Caco-2 (cell line): ENCODE results near the gene ZNF778. TPM values are rescaled to one million over a fixed set of nuclear protein-coding genes. Genes with fewer than 3 reads are reported as not detected.

Experiments
- BruUV-seq: library from RNA; stranded (reverse); fragments of 400-500 nt; replicated peaks from 2 replicates; lab custom pipeline; 2021; lab: Mats Ljungman, UMichigan
- CTCF ChIA-PET: fragments of 300-600 bp; sonication (Branson Sonifier 250); formaldehyde crosslinking; loops from one replicate; lab custom pipeline; 2022; ENCODE audit warnings: antibody characterized with exemption; lab: Charles Lee
- POLR2A ChIA-PET: fragments of 300-600 bp; sonication (Branson Sonifier 250); formaldehyde crosslinking; loops from one replicate; lab custom pipeline; 2022; ENCODE audit warnings: antibody characterized with exemption; lab: Charles Lee
- DNase-seq, 2 experiments: peaks; one replicate each; pipeline versions ENCODE4 v3.0.0 to v3.0.0-alpha.2; 2020 to 2022
- H3K27me3 ChIP-seq: replicated peaks from 2 replicates; pipeline ENCODE4 v1.6.0; 2011; ENCODE audit warnings: low read length; ENCODE audit not compliant: control insufficient read depth, insufficient read depth
- H3K36me3 ChIP-seq: 2 replicates; pipeline ENCODE4 v1.5.1; 2011; ENCODE audit warnings: low read length; ENCODE audit not compliant: control insufficient read depth, insufficient read depth
- H3K4me1 ChIP-seq: fragments of 250-450 bp; sonication (Bioruptor Pico); 2 replicates; pipeline ENCODE4 v1.5.1; 2020; ENCODE audit warnings: mild to moderate bottlenecking
- H3K4me3 ChIP-seq: 2 replicates; pipeline ENCODE4 v1.5.1; 2011; ENCODE audit warnings: low read depth, mild to moderate bottlenecking, control low read depth, low read length
- H3K9me3 ChIP-seq: fragments of 250-450 bp; sonication (Bioruptor Pico); 2 replicates; pipeline ENCODE4 v1.5.1; 2020; ENCODE audit warnings: mild to moderate bottlenecking, moderate library complexity
- H3K27ac Mint-ChIP-seq: one replicate; pipeline ENCODE4 v1.8.0; 2022; ENCODE audit warnings: mixed read lengths; ENCODE audit not compliant: unreplicated experiment
- H3K27me3 Mint-ChIP-seq: one replicate; pipeline ENCODE4 v1.8.0; 2022; ENCODE audit warnings: mixed read lengths; ENCODE audit not compliant: insufficient read depth, unreplicated experiment
- H3K36me3 Mint-ChIP-seq: one replicate; pipeline ENCODE4 v1.8.0; 2022; ENCODE audit warnings: mild to moderate bottlenecking, mixed read lengths; ENCODE audit not compliant: insufficient read depth, unreplicated experiment
- H3K4me1 Mint-ChIP-seq: one replicate; pipeline ENCODE4 v1.8.0; 2022; ENCODE audit warnings: low read depth, mixed read lengths; ENCODE audit not compliant: unreplicated experiment
- H3K4me3 Mint-ChIP-seq: one replicate; pipeline ENCODE4 v1.8.0; 2022; ENCODE audit warnings: mild to moderate bottlenecking, moderate library complexity, mixed read lengths; ENCODE audit not compliant: unreplicated experiment
- H3K9me3 Mint-ChIP-seq: one replicate; pipeline ENCODE4 v1.8.0; 2022; ENCODE audit warnings: mixed read lengths; ENCODE audit not compliant: unreplicated experiment
- CTCF ChIP-seq, 2 experiments: fragments of 200-600 bp in 1 of 2; IDR thresholded peaks; 1 replicate in 1 of 2; 2 replicates in 1 of 2; pipeline versions ENCODE4 v1.5.1 to v1.8.0; 2011 to 2022; ENCODE audit warnings: antibody characterized with exemption in 1 of 2, control low read depth in 1 of 2, inconsistent platforms in 1 of 2, low read depth in 1 of 2, low read length in 1 of 2, mild to moderate bottlenecking in 1 of 2, moderate library complexity in 1 of 2; ENCODE audit not compliant: insufficient read depth in 1 of 2, severe bottlenecking in 1 of 2, unreplicated experiment in 1 of 2
- intact Hi-C: fragments of 100-400 bp; cut with micrococcal nuclease; formaldehyde crosslinking; loops from one replicate; pipeline ENCODE4 v1.10.0; 2022; ENCODE audit not compliant: unreplicated experiment
- total RNA-seq: library from RNA; stranded (reverse); gene quantifications from 2 replicates; pipeline ENCODE4 v1.2.3, GENCODE V29; 2022

ZNF778 gene
- total RNA-seq, 1 experiment from 2014 or later, result 18.1 TPM

DNA sequence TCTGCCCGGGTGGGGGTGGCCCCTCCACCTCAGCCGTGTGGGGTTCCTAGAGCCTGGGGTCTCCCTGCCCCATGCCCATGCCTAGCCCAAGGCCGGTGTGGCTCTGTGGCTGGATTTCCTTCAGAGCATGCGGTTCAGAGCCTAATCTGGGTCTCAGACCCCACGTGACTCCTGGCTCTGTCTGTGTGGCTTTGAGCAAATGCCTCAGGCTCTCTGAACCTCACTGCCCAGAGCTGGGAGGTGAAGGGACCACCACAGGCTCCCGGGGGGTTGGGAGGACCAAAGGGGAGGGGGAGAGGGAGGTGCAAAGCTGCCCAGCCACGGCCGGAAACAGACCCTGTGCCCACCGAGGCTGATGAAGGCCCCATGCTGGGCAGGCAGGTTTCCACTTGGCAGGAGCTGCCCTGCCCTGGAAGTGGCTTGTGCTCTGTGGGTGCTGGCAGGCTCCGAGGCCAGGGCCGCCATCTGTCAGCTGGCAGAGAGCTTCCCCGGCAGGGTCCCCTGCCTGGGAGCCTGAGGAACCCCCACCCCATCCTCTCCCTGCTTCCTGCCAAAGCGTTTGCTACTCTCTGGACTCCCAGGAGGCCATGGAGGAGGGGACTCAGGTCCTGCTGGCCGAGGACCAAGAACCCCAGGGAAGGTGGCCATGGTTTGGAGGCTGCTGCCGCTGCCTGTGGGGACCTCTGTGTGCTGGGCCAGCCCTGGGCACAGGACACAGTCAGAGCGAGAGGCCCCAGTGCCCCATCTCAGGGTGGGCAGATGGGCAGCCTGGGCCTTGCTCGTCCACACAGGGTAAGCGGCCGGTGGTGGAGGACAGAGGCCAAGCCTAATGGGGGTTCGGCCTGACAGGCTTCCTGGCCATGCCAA, 42.0 kb upstream of the ZNF778 start:
- no peak for DNase-seq
- BruUV-seq, result no TSS peak
- no peaks in the 10 kb centered on the region for H3K36me3 Mint-ChIP-seq
- H3K9me3 ChIP-seq, result no peaks in the 10 kb centered on the region
- H3K27ac Mint-ChIP-seq, result no peak overlapping the region
- no peaks in the 10 kb centered on the region for H3K36me3 ChIP-seq
- H3K27me3 ChIP-seq, result peaks cover 5% of the 10 kb centered on the region
- no peak overlapping the region for H3K4me3 ChIP-seq
- H3K9me3 Mint-ChIP-seq, result no peaks in the 10 kb centered on the region
- peaks cover 5% of the 10 kb centered on the region for H3K4me1 Mint-ChIP-seq
- H3K4me1 ChIP-seq, result peaks cover 13% of the 10 kb centered on the region
- no peak for TF ChIP-seq CTCF (IDR thresholded peaks at IDR 0.05; ENCODE audit: insufficient read depth in 1 of 2, low read depth in 1 of 2, low read length in 1 of 2, severe bottlenecking in 1 of 2, unreplicated experiment in 1 of 2)
- peaks cover 8% of the 10 kb centered on the region for H3K27me3 Mint-ChIP-seq
- CTCF ChIA-PET, result no interaction called here
- no peak overlapping the region for H3K4me3 Mint-ChIP-seq
- intact Hi-C loops, result no loop called here
- POLR2A ChIA-PET, result no interaction called here

- TF ChIP-seq CTCF (IDR thresholded peaks at IDR 0.05; ENCODE audit: insufficient read depth in 1 of 2, low read depth in 1 of 2, low read length in 1 of 2, severe bottlenecking in 1 of 2, unreplicated experiment in 1 of 2), result no peak
- Mint-ChIP-seq H3K4me1 (no peaks in the 10 kb centered on the region), H3K36me3 (no peaks in the 10 kb centered on the region), H3K27me3 (peaks cover 8% of the 10 kb centered on the region), H3K4me3 (no peak overlapping the region), H3K9me3 (no peaks in the 10 kb centered on the region), H3K27ac (no peak overlapping the region)
- intact Hi-C loops, result no loop called here
- DNase-seq, result no peak
- ChIA-PET POLR2A (no interaction called here), CTCF (no interaction called here)
- Histone ChIP-seq H3K4me3 (no peak overlapping the region), H3K36me3 (no peaks in the 10 kb centered on the region), H3K4me1 (peaks cover 8% of the 10 kb centered on the region), H3K27me3 (peaks cover 5% of the 10 kb centered on the region), H3K9me3 (no peaks in the 10 kb centered on the region)
- no TSS peak for BruUV-seq
Observed at GRCh38 chr16:89176147-89176690, 41.3 kb upstream of the ZNF778 start.

GRCh38 chr16:89176717-89177116, 40.8 kb upstream of the ZNF778 start:
- BruUV-seq, result no TSS peak
- Histone ChIP-seq H3K9me3 (no peaks in the 10 kb centered on the region), H3K36me3 (no peaks in the 10 kb centered on the region), H3K27me3 (peaks cover 5% of the 10 kb centered on the region), H3K4me3 (no peak overlapping the region), H3K4me1 (peaks cover 8% of the 10 kb centered on the region)
- Mint-ChIP-seq H3K27ac (no peak overlapping the region), H3K9me3 (no peaks in the 10 kb centered on the region), H3K4me1 (no peaks in the 10 kb centered on the region), H3K36me3 (no peaks in the 10 kb centered on the region), H3K27me3 (peaks cover 9% of the 10 kb centered on the region), H3K4me3 (no peak overlapping the region)
- intact Hi-C loops, result no loop called here
- no peak for TF ChIP-seq CTCF (IDR thresholded peaks at IDR 0.05; ENCODE audit: insufficient read depth in 1 of 2, low read depth in 1 of 2, low read length in 1 of 2, severe bottlenecking in 1 of 2, unreplicated experiment in 1 of 2)
- no peak for DNase-seq
- POLR2A ChIA-PET, result no interaction called here
- CTCF ChIA-PET, result no interaction called here
